ENCODE measurements around the gene TBX18. TPM values are rescaled to one million over a fixed set of nuclear protein-coding genes. Genes with fewer than 3 reads are reported as not detected.

TBX18 gene
- total RNA-seq, 1 donor from 2014 or later, result 1.0 TPM

- Histone ChIP-seq H3K4me1 (no peaks in the 10 kb centered on the region), H3K9me3 (no peaks in the 10 kb centered on the region), H3K36me3 (no peaks in the 10 kb centered on the region), H3K27me3 (no peaks in the 10 kb centered on the region), H3K4me3 (no peak overlapping the region), H3K27ac (no peak overlapping the region)
- intact Hi-C loops (cut with DNase I), result no loop called here
- no peak for ATAC-seq
- no peak for DNase-seq
- TF ChIP-seq, protein P1, sequence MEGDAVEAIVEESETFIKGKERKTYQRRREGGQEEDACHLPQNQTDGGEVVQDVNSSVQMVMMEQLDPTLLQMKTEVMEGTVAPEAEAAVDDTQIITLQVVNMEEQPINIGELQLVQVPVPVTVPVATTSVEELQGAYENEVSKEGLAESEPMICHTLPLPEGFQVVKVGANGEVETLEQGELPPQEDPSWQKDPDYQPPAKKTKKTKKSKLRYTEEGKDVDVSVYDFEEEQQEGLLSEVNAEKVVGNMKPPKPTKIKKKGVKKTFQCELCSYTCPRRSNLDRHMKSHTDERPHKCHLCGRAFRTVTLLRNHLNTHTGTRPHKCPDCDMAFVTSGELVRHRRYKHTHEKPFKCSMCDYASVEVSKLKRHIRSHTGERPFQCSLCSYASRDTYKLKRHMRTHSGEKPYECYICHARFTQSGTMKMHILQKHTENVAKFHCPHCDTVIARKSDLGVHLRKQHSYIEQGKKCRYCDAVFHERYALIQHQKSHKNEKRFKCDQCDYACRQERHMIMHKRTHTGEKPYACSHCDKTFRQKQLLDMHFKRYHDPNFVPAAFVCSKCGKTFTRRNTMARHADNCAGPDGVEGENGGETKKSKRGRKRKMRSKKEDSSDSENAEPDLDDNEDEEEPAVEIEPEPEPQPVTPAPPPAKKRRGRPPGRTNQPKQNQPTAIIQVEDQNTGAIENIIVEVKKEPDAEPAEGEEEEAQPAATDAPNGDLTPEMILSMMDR (IDR thresholded peaks at IDR 0.05), result no peak
Measured at GRCh38 chr6:84665401-84665800, 99.0 kb downstream of the TBX18 start.

DNA sequence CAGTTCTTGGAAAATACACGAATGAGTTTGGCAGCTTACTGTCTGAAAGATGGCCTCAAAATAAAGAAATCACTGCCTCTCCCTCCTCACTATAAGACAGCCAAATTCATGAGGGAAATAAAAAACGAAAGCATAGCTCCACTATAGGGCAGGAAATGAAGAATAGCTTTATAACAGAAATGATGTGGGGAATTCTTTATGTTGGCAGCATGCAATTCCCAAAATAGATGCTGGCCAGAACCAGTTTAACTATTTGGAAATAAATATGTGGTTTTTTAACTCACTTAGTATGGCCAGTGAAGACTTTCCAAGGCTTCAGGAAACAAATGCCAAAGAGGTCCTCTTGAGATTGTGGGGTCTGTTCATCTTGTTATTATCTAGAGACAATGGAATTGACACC lies 100.5 kb downstream of the TBX18 start:
- no peak overlapping the region for H3K4me3 ChIP-seq
- no peaks in the 10 kb centered on the region for H3K4me1 ChIP-seq
- ATAC-seq, result no peak
- no peak overlapping the region for H3K27ac ChIP-seq
- DNase-seq, result no peak
- no peaks in the 10 kb centered on the region for H3K9me3 ChIP-seq
- intact Hi-C loops (cut with DNase I), result no loop called here
- TF ChIP-seq, protein P1 (IDR thresholded peaks at IDR 0.05), result no peak
- no peaks in the 10 kb centered on the region for H3K27me3 ChIP-seq
- no peaks in the 10 kb centered on the region for H3K36me3 ChIP-seq

GRCh38 chr6:84657486-84657885 lies 106.9 kb downstream of the TBX18 start:
- TF ChIP-seq, protein P1 (IDR thresholded peaks at IDR 0.05), result no peak
- Histone ChIP-seq H3K4me3 (no peak overlapping the region), H3K27ac (no peak overlapping the region), H3K4me1 (no peaks in the 10 kb centered on the region), H3K27me3 (no peaks in the 10 kb centered on the region), H3K36me3 (no peaks in the 10 kb centered on the region), H3K9me3 (no peaks in the 10 kb centered on the region)
- intact Hi-C loops (cut with DNase I), result no loop called here
- ATAC-seq (no peak), DNase-seq (no peak)

DNA sequence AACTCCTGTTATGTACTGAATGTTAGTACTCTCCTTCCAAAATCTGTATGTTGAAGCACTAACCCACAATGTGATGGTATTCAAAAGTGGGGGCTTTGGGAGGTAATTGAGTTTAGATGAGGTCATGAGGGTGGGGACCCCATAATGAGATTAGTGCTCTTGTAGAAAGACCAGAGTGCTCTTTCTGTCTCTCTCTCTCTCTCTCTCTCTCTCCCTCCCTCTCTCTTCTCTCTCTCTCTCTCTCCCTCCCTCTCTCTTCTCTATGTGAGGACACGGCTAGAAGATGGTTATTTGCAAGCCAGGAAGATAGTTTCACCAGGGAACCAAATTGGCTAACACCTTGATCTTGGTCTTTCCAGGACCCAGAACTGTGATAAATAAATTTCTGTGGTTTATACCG lies 107.4 kb downstream of the TBX18 start:
- intact Hi-C loops (cut with DNase I), result no loop called here

DNA sequence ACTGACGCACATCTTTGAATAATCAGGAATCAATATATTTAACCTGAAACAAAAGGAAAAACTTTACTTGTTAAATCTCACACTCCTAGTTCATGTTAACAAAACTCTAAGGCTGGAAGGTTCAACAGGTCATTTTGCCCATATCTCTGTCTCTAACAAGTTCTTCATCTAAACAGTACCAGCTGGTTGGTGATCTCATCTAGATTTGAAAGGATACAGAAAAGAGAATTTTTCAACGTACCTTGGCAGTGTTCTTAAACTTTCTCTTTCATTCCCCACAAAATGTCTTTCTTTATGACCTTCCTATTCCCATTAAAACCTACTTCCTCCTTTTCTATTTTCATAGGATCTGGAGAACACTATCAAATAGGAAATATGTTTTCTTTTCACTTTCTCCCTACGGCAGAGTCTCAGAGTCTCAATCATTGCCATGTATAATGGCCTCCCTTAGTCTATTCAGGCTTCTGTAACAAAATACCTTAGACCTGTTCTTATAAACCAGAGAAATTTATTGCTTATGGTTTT lies 111.3 kb downstream of the TBX18 start:
- TF ChIP-seq, protein P1 (IDR thresholded peaks at IDR 0.05), result no peak
- no peaks in the 10 kb centered on the region for H3K36me3 ChIP-seq
- ATAC-seq (no peak), DNase-seq (no peak)
- no peak overlapping the region for H3K27ac ChIP-seq
- H3K4me1 ChIP-seq, result no peaks in the 10 kb centered on the region
- H3K9me3 ChIP-seq, result no peaks in the 10 kb centered on the region
- no peak overlapping the region for H3K4me3 ChIP-seq
- intact Hi-C loops (cut with DNase I), result no loop called here
- no peaks in the 10 kb centered on the region for H3K27me3 ChIP-seq

More for the DNA sequence above, 107.4 kb downstream of the TBX18 start:
- DNase-seq (no peak), ATAC-seq (no peak)
- Histone ChIP-seq H3K36me3 (no peaks in the 10 kb centered on the region), H3K4me3 (no peak overlapping the region), H3K27me3 (no peaks in the 10 kb centered on the region), H3K27ac (no peak overlapping the region), H3K4me1 (no peaks in the 10 kb centered on the region), H3K9me3 (no peaks in the 10 kb centered on the region)
- TF ChIP-seq, protein P1 (IDR thresholded peaks at IDR 0.05), result no peak
